ENCODE data around the gene HIVEP3. TPM values are rescaled to one million over a fixed set of nuclear protein-coding genes. Genes with fewer than 3 reads are reported as not detected.

The HIVEP3 gene
- total RNA-seq, 1 experiment from 2014 or later: 3.1 TPM

- DNase-seq (ENCODE audit: low spot score): no peak
Observed at GRCh38 chr1:41733021-41733420, 185.7 kb downstream of the HIVEP3 start.

- no peak for DNase-seq (ENCODE audit: low spot score)
Observed at GRCh38 chr1:41731516-41732030, 187.1 kb downstream of the HIVEP3 start.

GRCh38 chr1:41730806-41731205 lies 187.9 kb downstream of the HIVEP3 start:
- DNase-seq (ENCODE audit: low spot score): no peak

- DNase-seq (ENCODE audit: low spot score): no peak
Observed at GRCh38 chr1:41728403-41729202, 190.1 kb downstream of the HIVEP3 start.

- no peak for DNase-seq (ENCODE audit: low spot score)
Observed at GRCh38 chr1:41727749-41728115, 191.0 kb downstream of the HIVEP3 start.

- no peak for DNase-seq (ENCODE audit: low spot score)
Observed at GRCh38 chr1:41726899-41727748, 191.6 kb downstream of the HIVEP3 start.

GRCh38 chr1:41726292-41726691 lies 192.4 kb downstream of the HIVEP3 start:
- no peak for DNase-seq (ENCODE audit: low spot score)

GRCh38 chr1:41724926-41725325 lies 193.8 kb downstream of the HIVEP3 start:
- no peak for DNase-seq (ENCODE audit: low spot score)

GRCh38 chr1:41724248-41724647 lies 194.5 kb downstream of the HIVEP3 start:
- DNase-seq (ENCODE audit: low spot score): no peak

- DNase-seq (ENCODE audit: low spot score): no peak
Observed at GRCh38 chr1:41723786-41724185, 194.9 kb downstream of the HIVEP3 start.

GRCh38 chr1:41722184-41722583 lies 196.5 kb downstream of the HIVEP3 start:
- DNase-seq (ENCODE audit: low spot score): no peak

- no peak for DNase-seq (ENCODE audit: low spot score)
Observed at GRCh38 chr1:41720861-41721410, 197.8 kb downstream of the HIVEP3 start.

GRCh38 chr1:41719590-41719989 lies 199.1 kb downstream of the HIVEP3 start:
- no peak for DNase-seq (ENCODE audit: low spot score)

- DNase-seq (ENCODE audit: low spot score): no peak
Observed at GRCh38 chr1:41719128-41719527, 199.6 kb downstream of the HIVEP3 start.

GRCh38 chr1:41718497-41718896 lies 200.2 kb downstream of the HIVEP3 start:
- DNase-seq (ENCODE audit: low spot score): no peak

- no peak for DNase-seq (ENCODE audit: low spot score)
Observed at GRCh38 chr1:41716188-41717130, 202.3 kb downstream of the HIVEP3 start.

- DNase-seq (ENCODE audit: low spot score): no peak
Observed at GRCh38 chr1:41715441-41716095, 203.2 kb downstream of the HIVEP3 start.

- no peak for DNase-seq (ENCODE audit: low spot score)
Observed at GRCh38 chr1:41714638-41715389, 203.9 kb downstream of the HIVEP3 start.

- no peak for DNase-seq (ENCODE audit: low spot score)
Observed at GRCh38 chr1:41713557-41714327, 205.0 kb downstream of the HIVEP3 start.
